Fibroblast of peridontal ligament (primary cell): ENCODE results near the gene PLA2G4E.

Experiments
- DNase-seq: peaks from one replicate; pipeline ENCODE4 v3.0.0-alpha.2; 2010; ENCODE audit errors: extremely low read depth

PLA2G4E gene

GRCh38 chr15:41977757-41978383 is 43.0 kb downstream of the PLA2G4E start:
- no peak for DNase-seq

GRCh38 chr15:41975669-41976068 is 45.2 kb downstream of the PLA2G4E start:
- no peak for DNase-seq

GRCh38 chr15:41974041-41974440 is 46.8 kb downstream of the PLA2G4E start:
- no peak for DNase-seq

GRCh38 chr15:41972253-41973242 is 48.3 kb downstream of the PLA2G4E start, which contains the start of gene EHD4:
TSS of gene EHD4 (minus strand) at chr15:41972557. CDS start at chr15:41972494, 63 bp downstream.
- DNase-seq = peak; percentile 99

GRCh38 chr15:41971895-41972252 is 49.0 kb downstream of the PLA2G4E start:
- DNase-seq = no peak

GRCh38 chr15:41971089-41971894 is 49.5 kb downstream of the PLA2G4E start:
- DNase-seq = peak; percentile 52

GRCh38 chr15:41970456-41970855 is 50.4 kb downstream of the PLA2G4E start:
- DNase-seq = no peak

- DNase-seq = no peak
Observed at GRCh38 chr15:41969851-41970431, 50.9 kb downstream of the PLA2G4E start.

GRCh38 chr15:41968701-41969100 is 52.1 kb downstream of the PLA2G4E start:
- DNase-seq = no peak

- peak; percentile 63 for DNase-seq
Observed at GRCh38 chr15:41967506-41968206, 53.2 kb downstream of the PLA2G4E start.

- no peak for DNase-seq
Observed at GRCh38 chr15:41966920-41967465, 53.8 kb downstream of the PLA2G4E start.

- no peak for DNase-seq
Observed at GRCh38 chr15:41966414-41966812, 54.4 kb downstream of the PLA2G4E start.

- no peak for DNase-seq
Observed at GRCh38 chr15:41965441-41966413, 55.1 kb downstream of the PLA2G4E start.

GRCh38 chr15:41961595-41962202 is 59.1 kb downstream of the PLA2G4E start:
- no peak for DNase-seq

GRCh38 chr15:41961001-41961518 is 59.8 kb downstream of the PLA2G4E start:
- no peak for DNase-seq

GRCh38 chr15:41958002-41958420 is 62.8 kb downstream of the PLA2G4E start:
- no peak for DNase-seq

- no peak for DNase-seq
Observed at GRCh38 chr15:41957021-41957897, 63.6 kb downstream of the PLA2G4E start.
